ENCODE results near the gene TNS4. TPM values are rescaled to one million over a fixed set of nuclear protein-coding genes. Genes with fewer than 3 reads are reported as not detected.
A peak's percentile ranks its signal among the peaks of the same experiment; 100 is the strongest.

The TNS4 gene
- polyA plus RNA-seq, 2 of the 4 experiments (the other 2 are of a cell fraction), result 24.2 to 73.5 TPM

DNA sequence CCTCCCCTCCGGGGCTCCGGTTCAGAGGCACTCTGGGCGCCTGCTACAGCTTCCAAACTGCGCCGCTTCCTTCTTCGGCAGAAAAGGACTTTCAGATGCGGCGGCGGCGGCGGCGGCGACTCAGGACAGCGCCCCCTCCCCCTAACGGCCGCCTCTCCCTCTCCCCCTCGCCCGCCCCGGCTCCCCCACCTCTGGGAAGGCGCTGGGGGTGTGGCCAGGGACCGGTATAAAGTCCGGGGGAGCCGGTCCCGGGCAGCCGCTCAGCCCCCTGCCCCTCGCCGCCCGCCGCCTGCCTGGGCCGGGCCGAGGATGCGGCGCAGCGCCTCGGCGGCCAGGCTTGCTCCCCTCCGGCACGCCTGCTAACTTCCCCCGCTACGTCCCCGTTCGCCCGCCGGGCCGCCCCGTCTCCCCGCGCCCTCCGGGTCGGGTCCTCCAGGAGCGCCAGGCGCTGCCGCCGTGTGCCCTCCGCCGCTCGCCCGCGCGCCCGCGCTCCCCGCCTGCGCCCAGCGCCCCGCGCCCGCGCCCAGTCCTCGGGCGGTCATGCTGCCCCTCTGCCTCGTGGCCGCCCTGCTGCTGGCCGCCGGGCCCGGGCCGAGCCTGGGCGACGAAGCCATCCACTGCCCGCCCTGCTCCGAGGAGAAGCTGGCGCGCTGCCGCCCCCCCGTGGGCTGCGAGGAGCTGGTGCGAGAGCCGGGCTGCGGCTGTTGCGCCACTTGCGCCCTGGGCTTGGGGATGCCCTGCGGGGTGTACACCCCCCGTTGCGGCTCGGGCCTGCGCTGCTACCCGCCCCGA lies 58.0 kb downstream of the TNS4 start, which contains the start of gene IGFBP4 (continued):
- TF ChIP-seq, protein P1, sequence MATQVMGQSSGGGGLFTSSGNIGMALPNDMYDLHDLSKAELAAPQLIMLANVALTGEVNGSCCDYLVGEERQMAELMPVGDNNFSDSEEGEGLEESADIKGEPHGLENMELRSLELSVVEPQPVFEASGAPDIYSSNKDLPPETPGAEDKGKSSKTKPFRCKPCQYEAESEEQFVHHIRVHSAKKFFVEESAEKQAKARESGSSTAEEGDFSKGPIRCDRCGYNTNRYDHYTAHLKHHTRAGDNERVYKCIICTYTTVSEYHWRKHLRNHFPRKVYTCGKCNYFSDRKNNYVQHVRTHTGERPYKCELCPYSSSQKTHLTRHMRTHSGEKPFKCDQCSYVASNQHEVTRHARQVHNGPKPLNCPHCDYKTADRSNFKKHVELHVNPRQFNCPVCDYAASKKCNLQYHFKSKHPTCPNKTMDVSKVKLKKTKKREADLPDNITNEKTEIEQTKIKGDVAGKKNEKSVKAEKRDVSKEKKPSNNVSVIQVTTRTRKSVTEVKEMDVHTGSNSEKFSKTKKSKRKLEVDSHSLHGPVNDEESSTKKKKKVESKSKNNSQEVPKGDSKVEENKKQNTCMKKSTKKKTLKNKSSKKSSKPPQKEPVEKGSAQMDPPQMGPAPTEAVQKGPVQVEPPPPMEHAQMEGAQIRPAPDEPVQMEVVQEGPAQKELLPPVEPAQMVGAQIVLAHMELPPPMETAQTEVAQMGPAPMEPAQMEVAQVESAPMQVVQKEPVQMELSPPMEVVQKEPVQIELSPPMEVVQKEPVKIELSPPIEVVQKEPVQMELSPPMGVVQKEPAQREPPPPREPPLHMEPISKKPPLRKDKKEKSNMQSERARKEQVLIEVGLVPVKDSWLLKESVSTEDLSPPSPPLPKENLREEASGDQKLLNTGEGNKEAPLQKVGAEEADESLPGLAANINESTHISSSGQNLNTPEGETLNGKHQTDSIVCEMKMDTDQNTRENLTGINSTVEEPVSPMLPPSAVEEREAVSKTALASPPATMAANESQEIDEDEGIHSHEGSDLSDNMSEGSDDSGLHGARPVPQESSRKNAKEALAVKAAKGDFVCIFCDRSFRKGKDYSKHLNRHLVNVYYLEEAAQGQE (IDR thresholded peaks at IDR 0.05), result no peak

DNA sequence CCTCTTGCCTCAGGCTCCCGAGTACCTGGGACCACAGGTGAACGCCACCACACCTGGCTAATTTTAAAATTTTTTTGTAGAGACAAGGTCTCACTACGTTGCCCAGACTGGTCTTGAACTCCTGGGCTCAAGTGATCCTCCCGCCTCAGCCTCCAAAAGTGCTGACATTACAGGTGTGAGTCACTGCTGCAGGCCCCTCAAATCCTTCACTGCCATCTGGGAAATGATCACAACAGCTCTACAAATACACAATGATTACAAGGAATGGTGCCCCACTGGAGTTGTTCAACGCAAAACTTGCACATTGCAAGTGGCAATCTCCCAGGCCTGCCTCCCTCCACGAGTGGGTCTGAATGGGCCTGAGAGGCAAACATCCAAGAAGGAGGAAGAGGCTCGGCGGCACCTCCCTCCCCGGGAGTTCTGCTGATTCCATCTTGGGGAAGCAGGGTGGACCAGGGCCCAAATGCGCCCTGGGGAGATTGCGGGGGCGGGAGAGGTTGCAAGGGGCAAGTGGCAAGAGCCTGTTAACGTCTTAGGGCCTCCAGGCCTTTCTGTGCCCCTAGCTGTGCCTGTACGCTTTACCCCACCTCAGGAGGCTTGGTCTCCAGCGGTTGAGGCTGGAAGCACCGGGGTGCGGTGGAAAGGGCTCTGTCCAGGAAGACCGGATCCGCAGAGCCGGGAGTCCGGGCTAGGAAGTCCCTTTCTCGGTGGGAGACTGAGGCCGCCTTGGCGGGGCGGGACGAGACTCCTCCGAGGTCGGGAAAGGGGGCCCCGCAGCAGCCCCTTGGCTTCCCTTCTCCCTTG lies 58.8 kb downstream of the TNS4 start:
- peak; percentile 73 to 82 for DNase-seq (ENCODE audit: low read depth in 1 of 2, low spot score in 1 of 2)
- peak overlapping the region; percentile 98 for H3K27ac ChIP-seq
- TF ChIP-seq CHD4 (IDR thresholded peaks at IDR 0.05; ENCODE audit: borderline replicate concordance) (no peak; the same call in 1 of the 2 replicates), ZSCAN20 (CRISPR knock-in tag; IDR thresholded peaks at IDR 0.05) (no peak), SREBF2 (IDR thresholded peaks at IDR 0.05) (no peak), JUNB (IDR thresholded peaks at IDR 0.05) (no peak), RNF2 (IDR thresholded peaks at IDR 0.05; ENCODE audit: borderline replicate concordance, low read depth) (no peak), HOXB5 (CRISPR knock-in tag; IDR thresholded peaks at IDR 0.05) (0 out of 2 replicates have a peak, but pooled peaks have one; percentile 19), EHMT2 (IDR thresholded peaks at IDR 0.05; ENCODE audit: low read depth) (no peak), CHD2 (IDR thresholded peaks at IDR 0.05; ENCODE audit: low read length, partially characterized antibody) (no peak), FOSL2 (IDR thresholded peaks at IDR 0.05) (no peak), FOSL2 (CRISPR knock-in tag; IDR thresholded peaks at IDR 0.05) (peak; percentile 57), HEYL (CRISPR knock-in tag; IDR thresholded peaks at IDR 0.05) (no peak), ZNF302 (CRISPR knock-in tag; IDR thresholded peaks at IDR 0.05) (no peak), KDM5A (IDR thresholded peaks at IDR 0.05) (no peak), RCOR1 (IDR thresholded peaks at IDR 0.05; ENCODE audit: low read depth, low read length) (no peak), CEBPB (IDR thresholded peaks at IDR 0.05) (no peak), GATA3 (IDR thresholded peaks at IDR 0.05; ENCODE audit: borderline replicate concordance) (no peak), KDM1A (IDR thresholded peaks at IDR 0.05; ENCODE audit: low read depth) (no peak), ZFP36 (IDR thresholded peaks at IDR 0.05; ENCODE audit: borderline replicate concordance, partially characterized antibody) (no peak), MYC (IDR thresholded peaks at IDR 0.05; ENCODE audit: borderline replicate concordance, low read length) (no peak)
- TF ChIP-seq, protein P2, sequence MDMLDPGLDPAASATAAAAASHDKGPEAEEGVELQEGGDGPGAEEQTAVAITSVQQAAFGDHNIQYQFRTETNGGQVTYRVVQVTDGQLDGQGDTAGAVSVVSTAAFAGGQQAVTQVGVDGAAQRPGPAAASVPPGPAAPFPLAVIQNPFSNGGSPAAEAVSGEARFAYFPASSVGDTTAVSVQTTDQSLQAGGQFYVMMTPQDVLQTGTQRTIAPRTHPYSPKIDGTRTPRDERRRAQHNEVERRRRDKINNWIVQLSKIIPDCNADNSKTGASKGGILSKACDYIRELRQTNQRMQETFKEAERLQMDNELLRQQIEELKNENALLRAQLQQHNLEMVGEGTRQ (IDR thresholded peaks at IDR 0.05), result no peak
- TF ChIP-seq, protein P3, sequence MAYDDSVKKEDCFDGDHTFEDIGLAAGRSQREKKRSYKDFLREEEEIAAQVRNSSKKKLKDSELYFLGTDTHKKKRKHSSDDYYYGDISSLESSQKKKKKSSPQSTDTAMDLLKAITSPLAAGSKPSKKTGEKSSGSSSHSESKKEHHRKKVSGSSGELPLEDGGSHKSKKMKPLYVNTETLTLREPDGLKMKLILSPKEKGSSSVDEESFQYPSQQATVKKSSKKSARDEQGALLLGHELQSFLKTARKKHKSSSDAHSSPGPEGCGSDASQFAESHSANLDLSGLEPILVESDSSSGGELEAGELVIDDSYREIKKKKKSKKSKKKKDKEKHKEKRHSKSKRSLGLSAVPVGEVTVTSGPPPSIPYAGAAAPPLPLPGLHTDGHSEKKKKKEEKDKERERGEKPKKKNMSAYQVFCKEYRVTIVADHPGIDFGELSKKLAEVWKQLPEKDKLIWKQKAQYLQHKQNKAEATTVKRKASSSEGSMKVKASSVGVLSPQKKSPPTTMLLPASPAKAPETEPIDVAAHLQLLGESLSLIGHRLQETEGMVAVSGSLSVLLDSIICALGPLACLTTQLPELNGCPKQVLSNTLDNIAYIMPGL (CRISPR knock-in tag; IDR thresholded peaks at IDR 0.05; ENCODE audit: borderline replicate concordance), result no peak
- TF ChIP-seq, protein P4, sequence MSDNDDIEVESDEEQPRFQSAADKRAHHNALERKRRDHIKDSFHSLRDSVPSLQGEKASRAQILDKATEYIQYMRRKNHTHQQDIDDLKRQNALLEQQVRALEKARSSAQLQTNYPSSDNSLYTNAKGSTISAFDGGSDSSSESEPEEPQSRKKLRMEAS (IDR thresholded peaks at IDR 0.05), result no peak; the same call in 1 of the 2 replicates
- TF ChIP-seq, protein P5, sequence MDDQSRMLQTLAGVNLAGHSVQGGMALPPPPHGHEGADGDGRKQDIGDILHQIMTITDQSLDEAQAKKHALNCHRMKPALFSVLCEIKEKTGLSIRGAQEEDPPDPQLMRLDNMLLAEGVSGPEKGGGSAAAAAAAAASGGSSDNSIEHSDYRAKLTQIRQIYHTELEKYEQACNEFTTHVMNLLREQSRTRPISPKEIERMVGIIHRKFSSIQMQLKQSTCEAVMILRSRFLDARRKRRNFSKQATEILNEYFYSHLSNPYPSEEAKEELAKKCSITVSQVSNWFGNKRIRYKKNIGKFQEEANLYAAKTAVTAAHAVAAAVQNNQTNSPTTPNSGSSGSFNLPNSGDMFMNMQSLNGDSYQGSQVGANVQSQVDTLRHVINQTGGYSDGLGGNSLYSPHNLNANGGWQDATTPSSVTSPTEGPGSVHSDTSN (IDR thresholded peaks at IDR 0.05), result no peak
- TF ChIP-seq, protein P6, sequence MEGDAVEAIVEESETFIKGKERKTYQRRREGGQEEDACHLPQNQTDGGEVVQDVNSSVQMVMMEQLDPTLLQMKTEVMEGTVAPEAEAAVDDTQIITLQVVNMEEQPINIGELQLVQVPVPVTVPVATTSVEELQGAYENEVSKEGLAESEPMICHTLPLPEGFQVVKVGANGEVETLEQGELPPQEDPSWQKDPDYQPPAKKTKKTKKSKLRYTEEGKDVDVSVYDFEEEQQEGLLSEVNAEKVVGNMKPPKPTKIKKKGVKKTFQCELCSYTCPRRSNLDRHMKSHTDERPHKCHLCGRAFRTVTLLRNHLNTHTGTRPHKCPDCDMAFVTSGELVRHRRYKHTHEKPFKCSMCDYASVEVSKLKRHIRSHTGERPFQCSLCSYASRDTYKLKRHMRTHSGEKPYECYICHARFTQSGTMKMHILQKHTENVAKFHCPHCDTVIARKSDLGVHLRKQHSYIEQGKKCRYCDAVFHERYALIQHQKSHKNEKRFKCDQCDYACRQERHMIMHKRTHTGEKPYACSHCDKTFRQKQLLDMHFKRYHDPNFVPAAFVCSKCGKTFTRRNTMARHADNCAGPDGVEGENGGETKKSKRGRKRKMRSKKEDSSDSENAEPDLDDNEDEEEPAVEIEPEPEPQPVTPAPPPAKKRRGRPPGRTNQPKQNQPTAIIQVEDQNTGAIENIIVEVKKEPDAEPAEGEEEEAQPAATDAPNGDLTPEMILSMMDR (IDR thresholded peaks at IDR 0.05), result no peak; the same call in 2 of the 3 replicates

More for the DNA sequence above, 58.8 kb downstream of the TNS4 start:
- H3K4me3 ChIP-seq, result peak overlapping the region; percentile 78
- CTCF ChIA-PET, result interaction anchor here (0.7 to 37.5 kb wide), 12 partner anchors 11 to 116 kb away, joined by 3 to 822 read pairs (median 32); partner anchors contain the start of genes CCR7 and TOP2A
- FAIRE-seq (no peak), ATAC-seq (peak; percentile 64 to 72)
- no peaks in the 10 kb centered on the region for H3K9me3 ChIP-seq
- peaks cover 20% of the 10 kb centered on the region for H3K4me1 ChIP-seq
- WGBS (ENCODE audit: missing lambda C conversion rate), result 27% methylated on average over 16 of the region's 29 CpGs
- peak overlapping the region; percentile 91 for H3K4me2 ChIP-seq
- POLR2A ChIA-PET, result interaction anchor here (0.7 to 2.8 kb wide), 12 partner anchors 9 to 109 kb away, joined by 3 to 23 read pairs (median 3); partner anchors contain the start of gene TOP2A
